K562 (cell line): ENCODE data around the gene MON1A. TPM values are rescaled to one million over a fixed set of nuclear protein-coding genes. Genes with fewer than 3 reads are reported as not detected.

Experiments
- ATAC-seq: fragments of 200-7000 bp; cut with Tn5 transposase; 3 replicates; pipeline ENCODE4 v1.9.1; 2020; ENCODE audit warnings: moderate library complexity
- BruUV-seq: library from RNA; stranded (reverse); fragments of 400-500 nt; replicated peaks from 2 replicates; lab custom pipeline; 2021; lab: Mats Ljungman, UMichigan
- CTCF ChIA-PET: fragments of 300-600 bp; formaldehyde crosslinking; extraction: SDS; loops from one replicate; lab custom pipeline; 2021; ENCODE audit warnings: low intra/inter-chr PET ratio; lab: Yijun Ruan, JAX
- POLR2A ChIA-PET: fragments of 300-600, 350-650 bp; sonication (Branson Sonifier 250); formaldehyde crosslinking; extraction: SDS; loops from one replicate; lab custom pipeline; 2021; ENCODE audit warnings: antibody characterized with exemption, inconsistent platforms; lab: Yijun Ruan, JAX
- DNase-seq, 4 experiments: peaks; one replicate each; pipeline versions ENCODE4 v3.0.0 to v3.0.0-alpha.2; 2011 to 2018; ENCODE audit warnings: low spot score in 3 of 4, mixed read lengths in 3 of 4; ENCODE audit errors: extremely low read depth in 1 of 4
- FAIRE-seq: peaks from 2 replicates; lab custom pipeline; 2011; peaks lifted over from hg19 to GRCh38; lab: Jason Lieb, UNC
- H2AFZ ChIP-seq: 2 replicates; pipeline ENCODE4 v1.6.0; 2011; ENCODE audit warnings: low read depth, low read length, control low read depth, inconsistent platforms
- H3K27ac ChIP-seq: fragments of 200-600 bp; 3 replicates; pipeline ENCODE4 v1.8.0; 2011; ENCODE audit warnings: low read depth, mild to moderate bottlenecking, control low read depth, inconsistent platforms, low read length, moderate library complexity, mixed read lengths; ENCODE audit errors: extremely low read depth
- H3K27me3 ChIP-seq, 2 experiments: fragments of 300-600 bp in 1 of 2; 2 replicates in 1 of 2; 3 replicates in 1 of 2; pipeline versions ENCODE4 v1.6.0 to v1.8.0; 2011; ENCODE audit warnings: inconsistent platforms in 2 of 2, low read length in 2 of 2, mild to moderate bottlenecking in 1 of 2, mixed read lengths in 1 of 2, moderate library complexity in 1 of 2; ENCODE audit not compliant: control insufficient read depth in 2 of 2, insufficient read depth in 2 of 2
- H3K36me3 ChIP-seq: fragments of 300-600 bp; 3 replicates; pipeline ENCODE4 v1.8.0; 2011; ENCODE audit warnings: mild to moderate bottlenecking, low read length, inconsistent platforms; ENCODE audit not compliant: control insufficient read depth, insufficient read depth
- H3K4me1 ChIP-seq, 2 experiments: fragments of 200-600 bp in 1 of 2; replicated peaks in 1 of 2; 2 replicates in 1 of 2; 3 replicates in 1 of 2; pipeline versions ENCODE4 v1.5.1 to v1.8.0; 2011; ENCODE audit warnings: inconsistent platforms in 2 of 2, low read length in 2 of 2, mild to moderate bottlenecking in 1 of 2, mixed read lengths in 1 of 2, moderate library complexity in 1 of 2; ENCODE audit not compliant: control insufficient read depth in 2 of 2, insufficient read depth in 2 of 2
- H3K4me2 ChIP-seq: 2 replicates; pipeline ENCODE4 v1.6.1; 2011; ENCODE audit warnings: low read length, control low read depth, inconsistent platforms, mixed read lengths; ENCODE audit not compliant: insufficient read depth
- H3K4me3 ChIP-seq: fragments of 200-600 bp; sonication (generic), shearing (Covaris generic); 2 replicates; pipeline ENCODE4 v1.5.1; 2016; ENCODE audit warnings: control low read depth, inconsistent platforms
- H3K79me2 ChIP-seq: fragments of 200-600 bp; 3 replicates; pipeline ENCODE4 v1.8.0; 2011; ENCODE audit warnings: low read length, inconsistent platforms; ENCODE audit not compliant: control insufficient read depth, insufficient read depth
- H3K9ac ChIP-seq, 2 experiments: 2 replicates each; pipeline versions ENCODE4 v1.6.0 to v1.6.1; 2011; ENCODE audit warnings: low read depth in 2 of 2, low read length in 2 of 2, control low read depth in 1 of 2, inconsistent platforms in 1 of 2, mild to moderate bottlenecking in 1 of 2, mixed read lengths in 1 of 2; ENCODE audit not compliant: insufficient read depth in 1 of 2
- H3K9me1 ChIP-seq: one replicate; pipeline ENCODE4 v1.6.0; 2011; ENCODE audit warnings: inconsistent platforms, mild to moderate bottlenecking, low read length, moderate library complexity; ENCODE audit not compliant: control insufficient read depth, insufficient read depth
- H3K9me3 ChIP-seq: replicated peaks from 2 replicates; pipeline ENCODE4 v1.5.1; 2011; ENCODE audit warnings: low read depth, low read length, inconsistent platforms; ENCODE audit not compliant: control insufficient read depth, insufficient read depth
- H4K20me1 ChIP-seq: replicated peaks from 2 replicates; pipeline ENCODE4 v1.6.1; 2011; ENCODE audit warnings: low read length, inconsistent platforms, mixed read lengths; ENCODE audit not compliant: control insufficient read depth, insufficient read depth
- CBX8 ChIP-seq: fragments of 200-600 bp; sonication (generic); IDR thresholded peaks from 2 replicates; pipeline ENCODE4 v1.6.1; 2012; ENCODE audit warnings: borderline replicate concordance, mixed run types, low read depth, mild to moderate bottlenecking, moderate library complexity, mixed read lengths, low read length, control low read depth, inconsistent platforms; ENCODE audit not compliant: poor library complexity, severe bottlenecking; ENCODE audit errors: extremely low read depth
- FOXJ2 ChIP-seq: fragments of 200-800 bp; sonication (Bioruptor generic); IDR thresholded peaks from 2 replicates; pipeline ENCODE4 v1.6.1; 2016; ENCODE audit warnings: missing genetic modification characterization, missing compliant biosample characterization
- GABPB1 ChIP-seq: sonication (generic); formaldehyde crosslinking; IDR thresholded peaks from 2 replicates; pipeline ENCODE4 v1.8.0; 2022; ENCODE audit warnings: mild to moderate bottlenecking, missing genetic modification reagents
- GATAD2B ChIP-seq: fragments of 450-650 bp; IDR thresholded peaks from 2 replicates; pipeline ENCODE4 v1.6.1; 2017; ENCODE audit warnings: mild to moderate bottlenecking, borderline replicate concordance
- HNRNPH1 ChIP-seq: fragments of 200-400 bp; formaldehyde crosslinking; optimal IDR thresholded peaks from 2 replicates; pipeline ENCODE3; 2017; ENCODE audit warnings: low read depth, mild to moderate bottlenecking, low read length, moderate library complexity
- MTA1 ChIP-seq: fragments of 450-650 bp; IDR thresholded peaks from 2 replicates; pipeline ENCODE4 v1.6.1; 2017; ENCODE audit warnings: borderline replicate concordance
- MYBL2 ChIP-seq, 2 experiments: fragments of 450-650 bp in 1 of 2; sonication (generic) in 1 of 2; formaldehyde crosslinking in 1 of 2; IDR thresholded peaks; 2 replicates each; pipeline versions ENCODE4 v1.6.1 to v1.8.1; 2017 to 2022; ENCODE audit warnings: borderline replicate concordance in 1 of 2, inconsistent platforms in 1 of 2, low read depth in 1 of 2, mild to moderate bottlenecking in 1 of 2, missing genetic modification reagents in 1 of 2, moderate library complexity in 1 of 2
- PYGO2 ChIP-seq: fragments of 450-650 bp; IDR thresholded peaks from 2 replicates; pipeline ENCODE4 v1.6.1; 2016; ENCODE audit warnings: mild to moderate bottlenecking, missing genetic modification characterization, moderate library complexity, missing compliant biosample characterization
- SIN3B ChIP-seq: fragments of 450-650 bp; IDR thresholded peaks from 2 replicates; pipeline ENCODE4 v1.6.1; 2017; ENCODE audit warnings: low read depth, mild to moderate bottlenecking, moderate library complexity
- TFAP4 ChIP-seq: sonication (generic); formaldehyde crosslinking; IDR thresholded peaks from 2 replicates; pipeline ENCODE4 v1.8.0; 2022; ENCODE audit warnings: missing genetic modification reagents, mild to moderate bottlenecking, moderate library complexity, borderline replicate concordance
- ZNF133 ChIP-seq: fragments of 250-450 bp; sonication (Bioruptor Pico); IDR thresholded peaks from 2 replicates; pipeline ENCODE4 v1.4.0; 2020; ENCODE audit warnings: mild to moderate bottlenecking
- ZNF655 ChIP-seq: fragments of 250-450 bp; sonication (Bioruptor Pico); IDR thresholded peaks from 2 replicates; pipeline ENCODE4 v1.5.0; 2021
- ZNF75A ChIP-seq: fragments of 450-650 bp; formaldehyde crosslinking; IDR thresholded peaks from 2 replicates; pipeline ENCODE4 v1.4.0; 2020; ENCODE audit warnings: mild to moderate bottlenecking
- ZNF76 ChIP-seq: fragments of 250-450 bp; sonication (Bioruptor Pico); IDR thresholded peaks from 2 replicates; pipeline ENCODE4 v1.4.0; 2020; ENCODE audit warnings: mild to moderate bottlenecking, moderate library complexity, borderline replicate concordance
- WGBS: fragments of 100-300 bp; shearing (Covaris generic); methylation state at CpG from one replicate; pipeline ENCODE4 v1.1.6; 2016; ENCODE audit warnings: low coverage, mixed read lengths; ENCODE audit not compliant: insufficient coverage; ENCODE audit errors: missing lambda C conversion rate; 5-methylcytosine and 5-hydroxymethylcytosine counted together
- in situ Hi-C: fragments of 300-500 bp; cut with MboI; formaldehyde crosslinking; loops from 4 replicates; pipeline ENCODE4 v1.15.0; 2018; ENCODE audit warnings: inconsistent platforms, mixed read lengths
- intact Hi-C: fragments of 100-400 bp; cut with micrococcal nuclease; formaldehyde crosslinking; loops from 2 replicates; pipeline ENCODE4 v1.14.2; 2022
- polyA plus RNA-seq, 8 experiments: library from polyadenylated mRNA; depleted of rRNA in 4 of 8; stranded (reverse) in 5 of 8; unstranded in 3 of 8; fragments of >200 nt; fragmentation: Nextera tagmentation in 2 of 8; fragmentation: Illumina TruSeq in 1 of 8; extraction: Ambion mirVana in 2 of 8; extraction: Trizol in 1 of 8; gene quantifications; 2 replicates each; pipeline versions ENCODE4 v1.2.1 to v1.2.3, GENCODE V29; 2011 to 2014; ENCODE audit warnings: inconsistent platforms in 1 of 8, missing spikeins in 1 of 8
- total RNA-seq, 7 experiments: library from RNA; depleted of rRNA in 6 of 7; stranded (reverse); fragments of >200 nt in 6 of 7; fragmentation: Illumina TruSeq in 2 of 7; extraction: Trizol in 2 of 7; gene quantifications; 2 replicates each; pipeline versions ENCODE4 v1.2.1 to v1.2.3, GENCODE V29; 2011 to 2021; ENCODE audit warnings: low replicate concordance in 1 of 7

MON1A gene
- total and polyA plus RNA-seq, 9 of the 15 experiments (the other 6 are each of a cell fraction or from before 2014, with no cell fraction given), result 1.1 to 13.8 (median 6.8) TPM

GRCh38 chr3:49927798-49928197, 1.8 kb downstream of the MON1A start:
- H3K27me3 ChIP-seq, result no peaks in the 10 kb centered on the region
- no peak for FAIRE-seq
- WGBS, result 86% methylated on average over 3 of the region's 5 CpGs
- intact Hi-C loops, result loop anchor here (5.0 kb wide), 1 partner anchor 160 kb away; the partner anchor contains the start of gene RBM5
- no peak overlapping the region for H3K4me2 ChIP-seq
- CTCF ChIA-PET, result no interaction called here
- in situ Hi-C loops, result no loop called here
- no peak overlapping the region for H2AFZ ChIP-seq
- H4K20me1 ChIP-seq, result no peaks in the 10 kb centered on the region
- H3K4me3 ChIP-seq, result no peak overlapping the region
- TF ChIP-seq ZNF133 (CRISPR knock-in tag) (no peak), GABPB1 (CRISPR knock-in tag) (no peak), HNRNPH1 (no peak), MTA1 (no peak), PYGO2 (tag) (no peak), ZNF75A (CRISPR knock-in tag) (no peak), GATAD2B (no peak), TFAP4 (CRISPR knock-in tag) (no peak), SIN3B (no peak), CBX8 (no peak), MYBL2 (IDR thresholded peaks at IDR 0.05; ENCODE audit: low read depth) (no peak), MYBL2 (CRISPR knock-in tag; IDR thresholded peaks at IDR 0.05; ENCODE audit: borderline replicate concordance) (no peak), FOXJ2 (tag) (no peak), ZNF76 (no peak), ZNF655 (CRISPR knock-in tag) (no peak)
- POLR2A ChIA-PET, result interaction anchor here (4.1 kb wide), 1 partner anchor 12 kb away, joined by 38 read pairs; the partner anchor contains the start of gene RBM6
- no peak for DNase-seq
- peak overlapping the region in 1 of 2 experiments; percentile 55; a peak in 1 of 4 replicates for H3K9ac ChIP-seq
- ATAC-seq, result no peak
- H3K36me3 ChIP-seq, result peaks cover 9% of the 10 kb centered on the region; the same call in 2 of the 3 replicates
- BruUV-seq, result no TSS peak
- H3K79me2 ChIP-seq, result peaks cover 29% of the 10 kb centered on the region
- no peak overlapping the region for H3K27ac ChIP-seq
- H3K9me1 ChIP-seq, result peaks cover 2% of the 10 kb centered on the region
- no peaks in the 10 kb centered on the region for H3K9me3 ChIP-seq
- peaks cover 22 to 33% of the 10 kb centered on the region in 2 experiments for H3K4me1 ChIP-seq
